Measurements from ENCODE around the gene RBMS1.

Gene RBMS1

DNA sequence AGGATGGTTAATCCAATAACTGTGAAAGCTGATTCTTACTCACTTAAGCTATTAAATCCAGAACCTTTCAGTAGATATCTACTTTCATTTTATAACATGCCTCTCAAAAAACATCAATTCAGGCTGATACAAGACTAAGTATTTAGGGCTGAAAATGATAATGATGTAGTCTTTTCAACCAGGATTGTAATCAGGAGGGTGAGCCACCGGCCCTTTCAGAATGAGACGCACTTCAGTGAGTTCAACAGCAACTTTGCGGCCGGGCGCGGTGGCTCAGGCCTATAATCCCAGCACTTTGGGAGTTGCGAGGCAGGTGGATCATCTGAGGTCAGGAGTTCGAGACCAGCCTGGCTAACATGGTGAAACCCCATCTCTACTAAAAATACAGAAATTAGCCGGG is 30.4 kb downstream of the RBMS1 start:
- no peak overlapping the region for H2BK120ac ChIP-seq (ENCODE audit: low read depth, low read length)
- H3K9me3 ChIP-seq (replicated peaks in 1 of 2; ENCODE audit: control insufficient read depth in 2 of 2, insufficient read depth in 1 of 2, low read depth in 1 of 2, low read length in 2 of 2) = peaks cover 0 to 4% of the 10 kb centered on the region in 2 donors
- no peak overlapping the region for H2AK5ac ChIP-seq (ENCODE audit: low read depth, low read length)
- H3K79me1 ChIP-seq (ENCODE audit: low read depth, low read length) = peaks cover 2% of the 10 kb centered on the region
- no peak overlapping the region for H2BK5ac ChIP-seq (ENCODE audit: low read length)
- no peaks in the 10 kb centered on the region for H3K27me3 ChIP-seq (ENCODE audit: control insufficient read depth in 3 of 3, insufficient read depth in 3 of 3, low read depth in 1 of 3, low read length in 3 of 3)
- no peak overlapping the region for H2BK12ac ChIP-seq (ENCODE audit: low read length)
- no peak overlapping the region for H3K4ac ChIP-seq (ENCODE audit: low read length)
- H3K14ac ChIP-seq (ENCODE audit: low read length) = no peak overlapping the region
- no peak overlapping the region for H2AFZ ChIP-seq (ENCODE audit: low read length)
- no peak overlapping the region for H3K27ac ChIP-seq (replicated peaks; ENCODE audit: low read length)
- no CpG with 5 or more reads among the region's 9 CpGs for WGBS, 2 donors (ENCODE audit: extremely low coverage in 2 of 2, insufficient read length in 2 of 2, insufficient replicate concordance in 1 of 2)
- H3K23ac ChIP-seq (ENCODE audit: low read depth, low read length, poor library complexity) = no peak overlapping the region
- no peak overlapping the region for H3K4me3 ChIP-seq (ENCODE audit: low read length in 2 of 2)
- H3K36me3 ChIP-seq (replicated peaks in 1 of 2; ENCODE audit: control insufficient read depth in 2 of 2, insufficient read depth in 2 of 2, low read length in 2 of 2) = peaks cover 0 to 5% of the 10 kb centered on the region in 2 donors
- H3K18ac ChIP-seq (ENCODE audit: low read length) = no peak overlapping the region
- DNase-seq (ENCODE audit: low spot score) = no peak
- peaks cover 0 to 2% of the 10 kb centered on the region in 2 donors for H3K4me1 ChIP-seq (ENCODE audit: control insufficient read depth in 2 of 2, insufficient read depth in 1 of 2, low read depth in 1 of 2, low read length in 2 of 2)
- H3K9ac ChIP-seq (ENCODE audit: low read depth, low read length, poor library complexity) = no peak overlapping the region
- no peak overlapping the region for H4K8ac ChIP-seq (ENCODE audit: low read depth, low read length)
- H2BK15ac ChIP-seq (ENCODE audit: low read length) = no peak overlapping the region
- no peak overlapping the region for H4K91ac ChIP-seq (ENCODE audit: low read depth, low read length, poor library complexity)
- H3K4me2 ChIP-seq (ENCODE audit: insufficient read depth, low read length, poor library complexity, severe bottlenecking) = no peak overlapping the region

DNA sequence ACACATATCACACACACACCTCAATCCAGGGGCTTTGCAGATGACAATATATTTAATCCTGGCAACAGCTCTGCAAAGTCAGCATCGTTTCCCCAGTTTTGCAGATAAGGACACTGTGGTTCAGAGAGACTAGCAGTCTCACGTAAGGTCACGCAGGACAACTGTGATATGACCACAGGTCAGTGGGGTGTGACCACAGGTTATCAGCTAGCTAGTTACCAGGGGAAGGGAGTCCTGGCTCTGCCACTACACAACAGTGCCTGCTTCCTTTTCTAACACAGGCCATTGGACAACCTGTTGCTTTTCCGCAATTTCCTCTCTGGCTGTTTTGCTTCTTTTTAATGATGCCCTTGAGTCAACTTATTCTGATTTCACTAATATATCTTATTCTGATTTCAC is 33.3 kb downstream of the RBMS1 start:
- no peak overlapping the region for H3K4me2 ChIP-seq (ENCODE audit: insufficient read depth, low read length, poor library complexity, severe bottlenecking)
- no peak overlapping the region for H3K4me3 ChIP-seq (ENCODE audit: low read length in 2 of 2)
- H3K23ac ChIP-seq (ENCODE audit: low read depth, low read length, poor library complexity) = no peak overlapping the region
- WGBS, 2 donors (ENCODE audit: extremely low coverage in 2 of 2, insufficient read length in 2 of 2, insufficient replicate concordance in 1 of 2) = no CpG with 5 or more reads among the region's 4 CpGs
- H3K79me1 ChIP-seq (ENCODE audit: low read depth, low read length) = no peaks in the 10 kb centered on the region
- H3K14ac ChIP-seq (ENCODE audit: low read length) = no peak overlapping the region
- no peak overlapping the region for H2AFZ ChIP-seq (ENCODE audit: low read length)
- no peak overlapping the region for H3K4ac ChIP-seq (ENCODE audit: low read length)
- H3K27ac ChIP-seq (replicated peaks; ENCODE audit: low read length) = no peak overlapping the region
- no peak overlapping the region for H3K18ac ChIP-seq (ENCODE audit: low read length)
- peaks cover 0 to 4% of the 10 kb centered on the region in 2 donors for H3K9me3 ChIP-seq (replicated peaks in 1 of 2; ENCODE audit: control insufficient read depth in 2 of 2, insufficient read depth in 1 of 2, low read depth in 1 of 2, low read length in 2 of 2)
- no peaks in the 10 kb centered on the region for H3K4me1 ChIP-seq (ENCODE audit: control insufficient read depth in 2 of 2, insufficient read depth in 1 of 2, low read depth in 1 of 2, low read length in 2 of 2)
- H4K91ac ChIP-seq (ENCODE audit: low read depth, low read length, poor library complexity) = no peak overlapping the region
- no peak overlapping the region for H2BK12ac ChIP-seq (ENCODE audit: low read length)
- no peak overlapping the region for H3K9ac ChIP-seq (ENCODE audit: low read depth, low read length, poor library complexity)
- H2BK120ac ChIP-seq (ENCODE audit: low read depth, low read length) = no peak overlapping the region
- no peak overlapping the region for H2BK15ac ChIP-seq (ENCODE audit: low read length)
- H2BK5ac ChIP-seq (ENCODE audit: low read length) = no peak overlapping the region
- H3K27me3 ChIP-seq (ENCODE audit: control insufficient read depth in 3 of 3, insufficient read depth in 3 of 3, low read depth in 1 of 3, low read length in 3 of 3) = no peaks in the 10 kb centered on the region
- peaks cover 0 to 14% of the 10 kb centered on the region in 2 donors for H3K36me3 ChIP-seq (replicated peaks in 1 of 2; ENCODE audit: control insufficient read depth in 2 of 2, insufficient read depth in 2 of 2, low read length in 2 of 2)
- H2AK5ac ChIP-seq (ENCODE audit: low read depth, low read length) = no peak overlapping the region
- DNase-seq (ENCODE audit: low spot score) = no peak
- H4K8ac ChIP-seq (ENCODE audit: low read depth, low read length) = no peak overlapping the region

DNA sequence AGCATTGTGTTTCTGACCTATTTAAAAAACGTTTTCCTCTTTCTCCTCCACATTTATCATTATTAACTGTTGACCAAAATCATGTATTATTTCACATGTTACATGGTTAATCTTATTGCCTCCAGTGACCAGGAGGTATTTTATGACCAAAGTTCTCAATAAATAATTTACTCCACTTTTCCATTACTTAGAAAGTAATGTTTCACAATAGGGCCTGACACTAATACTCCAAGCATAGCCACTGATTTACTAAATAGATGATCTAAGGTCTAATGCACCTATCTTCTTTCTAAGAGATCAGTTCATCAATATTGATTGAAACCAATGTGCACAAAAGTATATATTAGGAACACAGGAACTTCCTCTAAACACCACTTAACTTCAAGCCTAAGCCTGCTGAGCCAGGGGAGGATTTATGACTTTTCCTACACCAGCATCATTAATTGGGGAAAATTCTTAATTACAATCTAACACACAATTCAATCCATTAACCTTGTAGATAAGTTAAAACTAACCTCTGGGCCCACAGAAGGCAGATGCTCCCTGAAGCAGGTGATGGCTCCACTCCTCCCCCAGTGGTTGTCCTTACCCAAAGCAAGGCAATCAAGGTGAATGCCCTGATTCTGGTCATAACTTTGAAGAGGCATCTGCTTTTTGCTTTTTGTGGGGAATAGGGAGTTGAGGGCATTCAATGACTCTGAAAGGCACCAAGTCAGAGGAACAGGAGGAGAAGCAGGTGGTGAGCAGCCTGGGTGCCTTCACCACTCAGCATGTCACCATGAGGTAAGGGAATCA is 33.9 kb downstream of the RBMS1 start:
- no peak overlapping the region for H2AFZ ChIP-seq (ENCODE audit: low read length)
- no peak overlapping the region for H3K14ac ChIP-seq (ENCODE audit: low read length)
- no peak overlapping the region for H3K9ac ChIP-seq (ENCODE audit: low read depth, low read length, poor library complexity)
- no peak overlapping the region for H3K4me2 ChIP-seq (ENCODE audit: insufficient read depth, low read length, poor library complexity, severe bottlenecking)
- H4K8ac ChIP-seq (ENCODE audit: low read depth, low read length) = no peak overlapping the region
- H3K9me3 ChIP-seq (replicated peaks in 1 of 2; ENCODE audit: control insufficient read depth in 2 of 2, insufficient read depth in 1 of 2, low read depth in 1 of 2, low read length in 2 of 2) = peaks cover 0 to 4% of the 10 kb centered on the region in 2 donors
- H3K36me3 ChIP-seq (replicated peaks in 1 of 2; ENCODE audit: control insufficient read depth in 2 of 2, insufficient read depth in 2 of 2, low read length in 2 of 2) = peaks cover 0 to 14% of the 10 kb centered on the region in 2 donors
- no peak overlapping the region for H3K18ac ChIP-seq (ENCODE audit: low read length)
- WGBS, 2 donors (ENCODE audit: extremely low coverage in 2 of 2, insufficient read length in 2 of 2, insufficient replicate concordance in 1 of 2) = no CpG with 5 or more reads among the region's 1 CpG
- no peak overlapping the region for H3K4ac ChIP-seq (ENCODE audit: low read length)
- H2BK12ac ChIP-seq (ENCODE audit: low read length) = no peak overlapping the region
- H3K79me1 ChIP-seq (ENCODE audit: low read depth, low read length) = no peaks in the 10 kb centered on the region
- H3K4me1 ChIP-seq (ENCODE audit: control insufficient read depth in 2 of 2, insufficient read depth in 1 of 2, low read depth in 1 of 2, low read length in 2 of 2) = no peaks in the 10 kb centered on the region
- no peak overlapping the region for H2BK5ac ChIP-seq (ENCODE audit: low read length)
- no peak overlapping the region for H2BK120ac ChIP-seq (ENCODE audit: low read depth, low read length)
- no peak overlapping the region for H4K91ac ChIP-seq (ENCODE audit: low read depth, low read length, poor library complexity)
- H3K27me3 ChIP-seq (ENCODE audit: control insufficient read depth in 3 of 3, insufficient read depth in 3 of 3, low read depth in 1 of 3, low read length in 3 of 3) = no peaks in the 10 kb centered on the region
- no peak overlapping the region for H3K27ac ChIP-seq (replicated peaks; ENCODE audit: low read length)
- DNase-seq (ENCODE audit: low spot score) = no peak
- no peak overlapping the region for H3K23ac ChIP-seq (ENCODE audit: low read depth, low read length, poor library complexity)
- H2BK15ac ChIP-seq (ENCODE audit: low read length) = no peak overlapping the region
- no peak overlapping the region for H3K4me3 ChIP-seq (ENCODE audit: low read length in 2 of 2)
- H2AK5ac ChIP-seq (ENCODE audit: low read depth, low read length) = no peak overlapping the region

DNA sequence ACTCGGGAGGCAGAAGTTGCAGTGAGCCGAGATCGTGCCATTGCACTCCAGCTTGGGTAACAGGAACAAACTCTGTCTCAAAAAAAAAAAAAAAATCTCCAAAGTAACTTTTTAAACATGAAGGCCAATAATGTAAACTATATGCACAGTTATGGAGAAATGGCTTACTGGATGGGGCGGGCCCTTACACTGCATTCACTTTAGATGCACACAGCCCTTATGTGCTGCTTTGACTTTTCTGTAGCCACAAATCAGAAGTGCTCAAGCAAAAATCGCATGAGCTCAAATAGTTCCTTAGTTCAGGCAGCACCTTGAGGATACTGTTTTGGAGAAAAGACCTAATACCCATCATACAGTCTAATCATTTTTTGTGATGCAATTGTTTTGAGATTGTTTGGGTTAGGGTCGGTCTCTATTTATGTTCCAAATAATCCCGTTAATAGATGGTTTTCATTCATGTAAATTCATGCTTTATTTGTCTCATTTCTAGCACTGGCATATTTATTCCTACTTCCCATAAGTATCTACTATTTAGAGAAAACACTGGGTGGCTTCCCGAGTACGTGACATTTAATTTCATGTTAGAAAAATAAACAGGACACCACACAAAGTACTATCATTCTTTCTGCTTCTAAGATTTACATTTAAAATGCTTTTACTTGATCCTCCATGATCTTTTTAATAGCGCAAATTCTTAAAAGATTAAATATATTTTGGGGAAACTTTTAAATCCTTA is 34.7 kb downstream of the RBMS1 start:
- H2BK12ac ChIP-seq (ENCODE audit: low read length) = no peak overlapping the region
- no peak overlapping the region for H3K23ac ChIP-seq (ENCODE audit: low read depth, low read length, poor library complexity)
- H3K4me3 ChIP-seq (ENCODE audit: low read length in 2 of 2) = no peak overlapping the region
- H2AK5ac ChIP-seq (ENCODE audit: low read depth, low read length) = no peak overlapping the region
- H3K27ac ChIP-seq (replicated peaks; ENCODE audit: low read length) = no peak overlapping the region
- no peak overlapping the region for H2BK15ac ChIP-seq (ENCODE audit: low read length)
- H3K36me3 ChIP-seq (replicated peaks in 1 of 2; ENCODE audit: control insufficient read depth in 2 of 2, insufficient read depth in 2 of 2, low read length in 2 of 2) = peaks cover 0 to 14% of the 10 kb centered on the region in 2 donors
- H3K27me3 ChIP-seq (ENCODE audit: control insufficient read depth in 3 of 3, insufficient read depth in 3 of 3, low read depth in 1 of 3, low read length in 3 of 3) = no peaks in the 10 kb centered on the region
- H3K4ac ChIP-seq (ENCODE audit: low read length) = no peak overlapping the region
- H3K18ac ChIP-seq (ENCODE audit: low read length) = no peak overlapping the region
- no peak overlapping the region for H2AFZ ChIP-seq (ENCODE audit: low read length)
- no peak overlapping the region for H4K8ac ChIP-seq (ENCODE audit: low read depth, low read length)
- no peak overlapping the region for H3K4me2 ChIP-seq (ENCODE audit: insufficient read depth, low read length, poor library complexity, severe bottlenecking)
- DNase-seq (ENCODE audit: low spot score) = no peak
- H2BK5ac ChIP-seq (ENCODE audit: low read length) = no peak overlapping the region
- H4K91ac ChIP-seq (ENCODE audit: low read depth, low read length, poor library complexity) = no peak overlapping the region
- H3K4me1 ChIP-seq (ENCODE audit: control insufficient read depth in 2 of 2, insufficient read depth in 1 of 2, low read depth in 1 of 2, low read length in 2 of 2) = peaks cover 2% of the 10 kb centered on the region in 2 donors
- no peak overlapping the region for H3K9ac ChIP-seq (ENCODE audit: low read depth, low read length, poor library complexity)
- no peak overlapping the region for H2BK120ac ChIP-seq (ENCODE audit: low read depth, low read length)
- WGBS, 2 donors (ENCODE audit: extremely low coverage in 2 of 2, insufficient read length in 2 of 2, insufficient replicate concordance in 1 of 2) = no CpG with 5 or more reads among the region's 10 CpGs
- H3K79me1 ChIP-seq (ENCODE audit: low read depth, low read length) = no peaks in the 10 kb centered on the region
- H3K14ac ChIP-seq (ENCODE audit: low read length) = no peak overlapping the region
- peaks cover 0 to 4% of the 10 kb centered on the region in 2 donors for H3K9me3 ChIP-seq (replicated peaks in 1 of 2; ENCODE audit: control insufficient read depth in 2 of 2, insufficient read depth in 1 of 2, low read depth in 1 of 2, low read length in 2 of 2)
